HEK293T (cell line): ENCODE data around the gene TBC1D19.

ENCODE experiments used
- ARNT ChIP-seq: fragments of 450-650 bp; IDR thresholded peaks from 2 replicates; pipeline ENCODE4 v1.6.1; 2017; ENCODE audit warnings: mild to moderate bottlenecking
- BHLHE40 ChIP-seq: fragments of 450-650 bp; IDR thresholded peaks from 2 replicates; pipeline ENCODE4 v1.6.1; 2016; ENCODE audit warnings: mild to moderate bottlenecking, moderate library complexity, borderline replicate concordance
- ELF4 ChIP-seq: fragments of 450-650 bp; IDR thresholded peaks from 2 replicates; pipeline ENCODE4 v1.6.1; 2017; ENCODE audit warnings: antibody characterized with exemption
- FOXK2 ChIP-seq: fragments of 450-650 bp; IDR thresholded peaks from 2 replicates; pipeline ENCODE4 v1.6.1; 2016; ENCODE audit warnings: mild to moderate bottlenecking
- FOXM1 ChIP-seq: fragments of 450-650 bp; IDR thresholded peaks from 2 replicates; pipeline ENCODE4 v1.6.1; 2017; ENCODE audit warnings: mild to moderate bottlenecking, borderline replicate concordance
- L3MBTL2 ChIP-seq: fragments of 450-650 bp; conservative IDR thresholded peaks from 2 replicates; pipeline ENCODE4 v1.6.1; 2016; ENCODE audit warnings: mild to moderate bottlenecking
- LEF1 ChIP-seq: fragments of 450-650 bp; IDR thresholded peaks from 2 replicates; pipeline ENCODE4 v1.6.1; 2017; ENCODE audit warnings: mild to moderate bottlenecking, borderline replicate concordance
- SUZ12 ChIP-seq: fragments of 450-650 bp; IDR thresholded peaks from 2 replicates; pipeline ENCODE4 v1.6.1; 2016; ENCODE audit warnings: mild to moderate bottlenecking
- TF ChIP-seq, protein P1 (sequence below): fragments of 450-650 bp; IDR thresholded peaks from 2 replicates; pipeline ENCODE4 v1.6.1; 2016

DNA sequence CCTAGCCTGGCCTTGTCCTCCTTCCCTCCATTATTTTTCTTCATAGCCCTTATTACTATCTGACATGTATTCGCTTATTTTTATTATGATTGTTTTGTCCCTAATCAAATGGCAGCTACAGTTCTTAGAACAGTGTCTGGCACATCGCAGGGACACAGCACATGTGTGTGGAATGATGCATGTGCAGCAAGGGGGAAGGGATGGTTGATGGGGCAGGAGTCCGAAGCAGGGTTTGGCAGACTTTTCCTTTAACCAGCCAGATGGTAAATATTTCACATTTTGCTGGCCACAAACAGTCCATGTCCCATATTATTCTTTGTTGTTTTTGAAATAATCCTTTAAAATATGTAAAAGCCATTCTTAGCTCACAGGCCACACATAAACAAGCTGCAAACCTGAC, 148.5 kb downstream of the TBC1D19 start:
- TF ChIP-seq ARNT (no peak), FOXK2 (no peak), LEF1 (no peak), SUZ12 (no peak), BHLHE40 (no peak), L3MBTL2 (no peak), FOXM1 (no peak), ELF4 (no peak)
- TF ChIP-seq, protein P1, sequence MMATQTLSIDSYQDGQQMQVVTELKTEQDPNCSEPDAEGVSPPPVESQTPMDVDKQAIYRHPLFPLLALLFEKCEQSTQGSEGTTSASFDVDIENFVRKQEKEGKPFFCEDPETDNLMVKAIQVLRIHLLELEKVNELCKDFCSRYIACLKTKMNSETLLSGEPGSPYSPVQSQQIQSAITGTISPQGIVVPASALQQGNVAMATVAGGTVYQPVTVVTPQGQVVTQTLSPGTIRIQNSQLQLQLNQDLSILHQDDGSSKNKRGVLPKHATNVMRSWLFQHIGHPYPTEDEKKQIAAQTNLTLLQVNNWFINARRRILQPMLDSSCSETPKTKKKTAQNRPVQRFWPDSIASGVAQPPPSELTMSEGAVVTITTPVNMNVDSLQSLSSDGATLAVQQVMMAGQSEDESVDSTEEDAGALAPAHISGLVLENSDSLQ, result no peak
